HG02970 (cell line): ENCODE data around the gene ZNF816.
"Not testable (repeated sequence)": the region's sequence is repeated elsewhere in the genome, so short reads cannot be mapped to it uniquely, and the experiment has no call there.

Experiments used
- ATAC-seq: cut with Tn5 transposase; IDR thresholded peaks from one replicate; pipeline ENCODE4 v1.9.1; 2021; ENCODE audit warnings: mild to moderate bottlenecking, moderate library complexity, moderate number of reproducible peaks; ENCODE audit not compliant: unreplicated experiment, low FRiP score

The ZNF816 gene

DNA sequence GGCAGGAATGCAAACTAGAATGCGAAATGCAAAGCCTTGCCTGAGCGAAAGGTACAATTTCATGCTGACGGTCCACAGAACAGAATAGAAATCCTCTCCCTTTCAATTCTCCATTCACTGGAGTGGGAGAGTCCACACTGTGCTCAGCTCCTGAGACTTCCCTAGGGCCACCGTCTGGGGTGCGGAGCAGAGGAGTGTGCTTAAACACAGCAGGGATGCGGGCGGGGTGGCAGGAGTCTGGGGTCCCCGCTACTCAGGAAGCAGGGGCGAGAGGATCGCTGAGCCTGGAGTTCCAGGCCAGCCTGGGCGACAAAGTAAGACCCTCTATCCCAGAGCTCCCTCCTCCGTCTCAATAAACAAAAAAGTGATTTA lies 552 bp upstream of the ZNF816 start:
- peak; percentile 6 for ATAC-seq

DNA sequence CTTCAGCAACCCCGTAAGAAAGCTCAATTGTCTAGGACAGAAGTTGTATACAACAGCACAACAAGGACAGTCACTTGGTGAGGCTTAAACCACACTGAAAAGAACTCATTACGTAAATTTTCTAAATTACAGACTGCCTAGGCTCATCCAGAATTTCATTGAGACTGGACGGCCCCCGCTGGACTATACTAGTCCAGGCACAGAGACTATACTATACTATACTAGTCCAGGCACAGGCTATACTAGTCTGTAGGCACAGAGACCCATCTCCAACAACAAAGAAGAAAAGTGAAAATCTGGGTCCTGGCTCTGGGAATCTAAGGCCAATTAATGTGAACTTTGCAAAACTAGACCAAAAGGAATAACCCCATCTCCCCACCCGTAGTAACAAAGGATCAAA lies 700 bp downstream of the ZNF816 start:
- ATAC-seq: no peak

DNA sequence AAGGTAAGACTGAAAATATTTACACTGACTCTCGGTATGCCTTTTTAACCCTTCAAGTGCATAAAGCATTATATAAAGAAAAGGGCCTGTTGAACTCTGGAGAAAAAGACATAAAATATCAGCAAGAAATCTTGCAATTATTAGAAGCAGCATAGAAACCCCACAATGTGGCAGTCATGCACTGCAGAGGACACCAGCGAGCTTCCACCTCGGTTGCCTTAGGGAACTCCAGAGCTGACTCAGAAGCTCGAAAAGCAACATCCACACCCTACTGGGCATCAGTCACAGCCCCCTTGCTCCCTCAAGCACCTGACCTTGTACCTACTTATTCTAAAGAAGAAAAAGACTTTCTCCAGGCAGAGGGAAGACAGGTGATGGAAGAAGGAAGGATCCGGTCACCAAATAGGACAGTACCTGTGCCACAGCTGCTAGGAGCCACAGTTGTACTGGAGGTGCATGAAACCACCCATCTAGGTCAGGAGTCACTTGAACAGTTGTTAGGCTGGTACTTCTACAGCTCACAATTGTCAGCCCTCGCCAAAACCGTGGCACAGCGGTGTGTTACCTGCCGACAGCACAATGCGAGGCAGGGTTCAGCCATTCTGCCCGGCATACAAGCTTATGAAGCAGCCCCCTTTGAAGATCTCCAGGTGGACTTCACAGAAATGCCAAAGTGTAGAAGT lies 2.9 kb downstream of the ZNF816 start:
- ATAC-seq: no peak

DNA sequence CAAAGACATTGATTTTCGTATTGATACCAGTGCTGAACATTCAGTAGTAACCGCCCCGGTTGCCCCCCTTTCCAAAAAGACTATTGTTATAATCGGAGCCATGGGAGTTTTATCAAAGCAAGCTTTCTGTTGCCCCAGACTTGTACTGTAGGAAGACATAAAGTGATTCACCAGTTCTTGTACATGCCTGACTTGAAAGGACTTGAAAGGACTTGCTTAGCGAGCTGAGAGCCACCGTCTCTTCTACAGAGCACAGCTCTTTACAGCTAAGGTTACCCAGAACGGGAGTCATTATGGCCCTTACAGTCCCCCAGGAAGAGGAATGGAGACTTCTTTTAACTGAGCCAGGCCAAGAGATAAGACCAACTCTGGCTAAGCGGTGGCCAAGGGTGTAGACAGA lies 5.1 kb downstream of the ZNF816 start:
- ATAC-seq: no peak

DNA sequence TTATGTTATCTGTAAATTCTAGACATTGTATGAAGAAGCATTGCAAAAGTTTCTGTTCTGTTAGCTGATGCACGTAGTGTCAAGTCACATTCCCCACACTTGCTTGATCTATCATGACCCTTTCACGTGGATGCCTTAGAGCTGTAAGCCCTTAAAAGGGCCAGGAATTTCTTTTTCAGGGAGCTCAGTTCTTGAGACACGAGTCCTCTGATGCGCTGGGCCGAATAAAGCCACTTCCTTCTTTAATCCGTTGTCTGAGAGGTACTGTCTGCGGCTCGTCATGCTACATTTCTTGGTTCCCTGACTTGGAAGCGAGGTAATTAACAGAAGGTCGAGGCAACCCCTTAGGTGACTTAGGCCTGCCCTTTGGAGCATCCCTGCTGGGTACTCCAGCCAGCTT lies 5.8 kb downstream of the ZNF816 start:
- ATAC-seq: no peak

DNA sequence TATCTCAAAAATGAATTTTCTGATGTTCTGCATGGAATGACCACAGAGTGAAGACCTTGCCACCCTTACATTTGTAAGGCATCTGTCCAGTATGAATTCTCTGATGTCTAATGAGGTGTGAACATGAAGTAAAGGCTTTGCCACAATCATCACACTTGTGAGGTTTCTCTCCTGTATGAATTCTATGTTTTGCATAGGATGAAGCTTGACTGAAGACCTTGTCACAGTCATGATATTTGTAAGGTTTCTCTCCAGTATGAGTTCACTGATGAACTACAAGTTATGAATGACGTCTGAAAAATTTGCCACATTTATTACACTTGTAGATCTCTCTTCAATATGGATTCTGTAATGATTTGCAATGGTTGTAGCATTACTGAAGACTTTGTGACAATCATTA lies 13.3 kb downstream of the ZNF816 start:
- ATAC-seq: no peak

DNA sequence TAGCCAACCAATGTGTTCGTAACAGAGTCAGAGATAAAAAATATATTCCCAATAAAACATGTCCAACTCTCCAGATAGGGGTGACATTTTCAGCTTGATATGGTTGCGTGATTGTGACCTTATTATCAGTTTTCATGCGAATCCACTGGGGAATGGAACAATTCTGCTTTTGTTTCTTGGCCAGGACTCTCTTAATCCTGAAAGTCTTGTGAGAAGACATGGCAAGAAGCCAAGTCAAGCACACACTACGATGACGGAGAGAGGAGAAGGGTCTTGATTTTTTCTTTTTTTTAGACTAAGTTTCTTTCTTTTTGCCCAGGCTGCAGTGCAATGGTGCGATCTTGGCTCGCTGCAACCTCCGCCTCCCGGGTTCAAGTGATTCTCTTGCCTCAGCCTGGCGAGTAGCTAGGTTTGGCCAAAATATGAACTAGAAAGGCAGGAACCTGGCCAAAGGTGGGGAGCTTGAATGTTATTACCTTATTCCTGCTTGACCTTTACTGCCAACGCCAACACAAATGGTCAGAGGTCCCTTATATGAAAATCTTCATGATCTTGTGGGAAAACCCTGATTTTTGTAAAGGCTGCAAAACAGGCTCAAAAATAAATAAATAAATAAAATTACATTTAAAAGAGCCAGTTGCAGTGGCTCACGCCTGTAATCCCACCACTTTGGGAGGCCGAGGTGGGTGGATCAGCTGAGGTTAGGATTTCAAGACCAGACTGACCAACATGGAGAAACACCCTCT lies 14.5 kb downstream of the ZNF816 start:
- ATAC-seq: no peak

DNA sequence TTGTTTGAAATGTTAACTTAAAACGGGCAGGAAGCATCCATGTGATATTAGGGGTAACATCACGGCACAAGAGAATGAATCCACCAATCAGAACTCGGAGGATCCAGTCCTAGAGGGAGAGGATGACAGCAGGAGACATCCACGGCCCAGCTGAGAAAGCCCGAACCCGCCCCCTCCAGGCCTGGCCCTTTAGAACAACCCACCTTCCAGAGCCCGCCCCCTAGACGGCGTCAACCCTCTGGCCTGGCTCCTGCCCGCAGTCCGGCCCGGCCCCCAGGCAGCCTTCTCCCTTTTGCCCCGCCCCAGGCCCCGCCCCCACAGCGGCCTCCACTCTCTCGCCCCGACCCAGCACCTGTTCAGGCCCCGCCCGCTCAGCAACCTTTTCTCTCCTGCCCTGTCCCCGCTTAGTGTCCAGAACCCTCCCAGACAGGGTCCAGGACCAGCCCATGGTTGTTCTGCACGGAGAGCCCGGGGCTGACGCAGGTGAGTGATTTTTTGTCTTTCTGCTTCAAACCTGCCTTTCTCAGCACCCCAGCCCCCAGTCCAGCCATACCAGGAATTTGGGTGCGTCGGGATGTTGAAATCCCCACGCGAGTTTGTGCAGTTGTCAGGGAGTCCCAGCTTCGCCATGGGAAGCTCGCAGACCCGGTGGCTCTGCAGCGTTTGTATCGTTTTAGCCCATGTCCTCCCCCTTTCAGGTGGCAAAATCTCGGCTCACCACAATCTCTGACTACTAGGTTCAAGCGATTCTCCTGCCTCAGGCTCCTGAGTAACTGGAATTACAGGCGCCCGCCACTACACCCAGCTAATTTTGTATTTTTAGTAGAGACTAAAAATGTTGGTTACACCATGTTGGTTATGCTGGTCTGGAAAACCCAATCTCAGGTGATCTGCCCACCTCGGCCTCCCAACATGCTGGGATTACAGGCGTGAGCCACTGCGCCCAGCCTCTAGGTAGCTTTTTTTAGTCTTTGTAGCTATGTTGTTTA lies 16.1 kb downstream of the ZNF816 start:
- ATAC-seq: no peak

DNA sequence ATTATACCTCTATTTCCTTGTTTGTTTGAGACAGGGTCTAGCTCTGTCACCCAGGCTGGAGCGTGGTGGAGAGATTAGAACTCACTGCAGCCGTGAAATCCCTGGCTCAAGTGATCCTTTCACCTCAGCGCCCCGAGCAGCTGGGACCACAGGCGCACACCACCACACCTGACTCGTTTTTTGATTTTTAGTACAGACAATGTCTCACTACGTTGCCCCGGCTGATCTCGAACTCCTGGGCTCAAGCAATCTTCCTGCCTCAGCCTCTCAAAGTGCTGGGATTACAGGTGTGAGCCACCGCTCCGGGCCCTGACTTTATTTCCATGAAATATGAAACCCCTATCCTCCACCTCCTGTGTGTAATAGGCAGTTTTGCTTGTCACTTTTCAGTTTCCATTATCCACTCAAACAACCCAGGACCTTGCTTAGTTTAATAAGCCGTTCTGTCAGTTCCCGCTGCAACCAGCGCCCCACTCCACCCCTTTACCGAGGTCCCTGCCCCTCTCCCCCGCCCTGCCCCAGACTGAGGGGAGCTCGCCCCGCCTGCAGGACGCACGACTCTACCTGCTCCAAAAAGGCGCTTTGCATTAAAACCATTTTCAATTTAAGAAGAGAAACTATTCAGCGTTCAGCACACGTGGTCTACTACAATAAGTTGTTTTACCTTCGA lies 16.9 kb downstream of the ZNF816 start:
- ATAC-seq: no peak

DNA sequence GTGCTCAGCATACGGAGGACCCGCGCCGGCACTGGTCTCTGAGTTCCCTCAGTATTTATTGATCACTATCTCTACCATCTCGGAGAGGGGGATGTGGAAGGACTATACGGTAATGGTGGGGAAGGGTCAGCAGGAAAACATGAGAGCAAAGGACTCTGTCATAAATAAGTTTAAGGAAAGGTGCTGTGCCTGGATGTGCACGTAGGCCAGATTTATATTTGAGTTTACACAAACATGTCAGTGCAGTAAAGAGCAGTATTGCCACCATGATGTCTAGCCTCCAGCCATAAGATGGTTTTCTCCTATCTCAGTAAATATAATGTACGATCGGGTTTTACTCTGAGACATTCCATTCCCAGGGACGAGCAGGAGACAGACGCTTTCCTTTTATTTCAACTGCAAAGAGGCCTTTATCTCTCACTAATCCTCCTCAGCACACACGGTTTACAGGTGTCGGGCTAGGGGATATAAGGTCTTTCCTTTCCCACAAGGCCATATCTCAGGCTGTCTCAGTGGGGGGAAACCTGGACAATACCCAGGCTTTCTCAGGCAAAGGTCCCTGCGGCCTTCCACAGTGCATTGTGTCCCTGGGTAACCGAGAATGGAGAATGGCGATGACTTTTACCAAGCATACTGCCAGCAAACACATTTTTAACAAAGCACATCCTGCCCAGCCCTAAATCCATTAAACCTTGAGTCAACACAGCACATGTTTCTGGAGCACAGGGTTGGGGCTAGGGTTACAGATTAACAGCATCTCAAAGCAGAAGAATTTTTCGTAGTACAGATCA lies 17.8 kb downstream of the ZNF816 start:
- ATAC-seq: not testable (repeated sequence)

DNA sequence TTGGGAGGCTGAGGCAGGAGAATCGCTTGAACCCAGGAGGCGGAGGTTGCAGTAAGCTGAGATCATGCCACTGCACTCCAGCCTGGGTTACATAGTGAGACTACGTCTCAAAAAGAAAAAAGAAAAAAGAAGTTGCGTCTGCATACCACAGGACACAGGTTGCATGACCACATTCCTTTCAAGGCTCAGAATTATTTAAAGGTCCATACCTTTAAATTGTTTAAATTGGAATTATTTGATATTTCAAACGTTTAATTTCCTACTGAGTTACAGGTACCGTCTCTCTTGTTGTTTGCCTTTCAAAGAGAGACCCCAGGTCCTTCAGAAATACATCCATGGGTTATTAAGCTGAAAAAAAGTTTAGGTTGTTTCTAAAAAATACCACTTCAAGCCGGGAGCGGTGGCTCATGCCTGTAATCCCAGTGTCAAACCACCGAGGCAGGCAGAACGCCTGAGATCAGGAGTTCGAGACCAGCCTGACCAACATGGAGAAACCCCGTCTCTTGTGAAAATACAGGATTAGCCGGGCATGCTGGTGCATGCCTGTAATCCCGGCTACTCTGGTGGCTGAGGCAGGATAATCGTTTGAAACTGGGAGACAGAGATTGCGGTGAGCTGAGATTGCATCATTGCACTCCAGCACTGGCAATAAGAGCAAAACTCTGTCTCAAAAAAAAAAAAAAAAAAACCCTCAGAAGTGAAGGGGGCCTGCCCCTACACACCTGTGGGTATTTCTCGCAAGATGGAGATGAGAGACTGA lies 18.6 kb downstream of the ZNF816 start:
- ATAC-seq: no peak

DNA sequence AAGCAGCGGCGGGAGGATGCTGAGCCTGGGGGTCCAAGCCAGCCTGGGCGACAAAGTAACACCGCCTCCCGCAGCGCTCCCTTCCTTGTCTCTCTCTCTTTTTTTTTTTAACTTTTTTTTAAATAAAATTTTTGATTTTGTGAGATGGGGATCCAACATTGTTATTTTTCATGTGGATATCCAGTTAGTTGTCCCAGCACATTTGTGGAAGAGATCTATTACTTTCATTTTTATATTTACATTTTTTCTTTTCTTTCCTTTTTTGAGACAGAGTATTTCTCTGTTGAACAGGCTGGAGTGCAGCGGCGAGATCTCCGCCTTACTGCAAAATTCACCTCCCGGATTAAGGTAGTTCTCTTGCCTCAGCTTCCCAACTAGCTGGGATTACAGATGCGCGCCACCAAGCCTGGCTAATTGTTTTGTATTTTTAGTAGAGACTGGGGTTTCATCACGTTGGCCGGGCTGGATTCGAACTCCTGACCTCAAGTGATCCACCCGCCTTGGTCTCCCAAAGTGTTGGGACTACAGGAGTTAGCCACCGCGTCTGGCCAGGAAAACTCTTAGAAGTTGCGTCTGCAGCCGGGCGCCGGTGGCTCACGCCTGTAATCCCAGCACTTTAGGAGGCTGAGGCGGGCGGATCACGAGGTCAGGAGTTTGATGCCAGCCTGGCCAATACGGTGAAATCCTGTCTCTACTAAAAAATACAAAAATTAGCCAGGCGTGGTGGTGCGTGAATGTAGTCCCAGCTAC lies 19.4 kb downstream of the ZNF816 start:
- ATAC-seq: no peak

DNA sequence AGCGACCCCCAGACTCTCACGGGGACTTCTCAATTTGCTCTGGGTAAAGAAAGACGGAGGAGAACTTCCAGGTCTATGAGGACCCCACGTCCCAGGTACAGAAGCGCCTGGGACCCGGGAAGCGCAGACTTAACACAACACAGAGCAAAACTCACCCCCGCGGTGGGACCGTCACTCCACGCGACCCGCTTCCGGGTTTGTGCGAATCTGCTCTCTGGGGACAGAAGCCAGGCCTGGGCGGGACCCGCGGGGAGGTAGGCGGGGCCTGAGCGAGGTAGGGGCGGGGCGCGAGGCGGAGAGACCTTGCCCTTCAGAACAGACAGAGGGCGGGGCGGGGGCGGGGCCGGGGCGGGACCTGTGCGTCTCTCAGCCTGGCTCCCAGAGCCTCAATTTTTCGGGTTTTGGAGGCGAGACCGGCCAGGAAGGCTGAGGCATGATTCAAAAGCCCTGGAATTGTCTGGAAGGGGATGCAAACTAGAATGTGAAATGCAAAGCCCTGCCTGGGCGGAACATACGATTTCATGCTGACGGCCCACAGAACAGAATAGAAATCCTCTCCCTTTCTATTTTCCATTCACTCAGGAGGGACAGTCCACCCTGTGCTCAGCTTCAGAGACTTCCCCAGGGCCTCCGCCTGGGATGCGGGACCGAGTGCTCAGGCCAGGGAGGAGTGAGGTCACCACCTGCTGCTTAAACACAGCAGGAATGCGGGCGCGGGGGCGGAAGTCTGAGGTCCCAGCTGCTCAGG lies 20.1 kb downstream of the ZNF816 start:
- ATAC-seq: peak; percentile 95

DNA sequence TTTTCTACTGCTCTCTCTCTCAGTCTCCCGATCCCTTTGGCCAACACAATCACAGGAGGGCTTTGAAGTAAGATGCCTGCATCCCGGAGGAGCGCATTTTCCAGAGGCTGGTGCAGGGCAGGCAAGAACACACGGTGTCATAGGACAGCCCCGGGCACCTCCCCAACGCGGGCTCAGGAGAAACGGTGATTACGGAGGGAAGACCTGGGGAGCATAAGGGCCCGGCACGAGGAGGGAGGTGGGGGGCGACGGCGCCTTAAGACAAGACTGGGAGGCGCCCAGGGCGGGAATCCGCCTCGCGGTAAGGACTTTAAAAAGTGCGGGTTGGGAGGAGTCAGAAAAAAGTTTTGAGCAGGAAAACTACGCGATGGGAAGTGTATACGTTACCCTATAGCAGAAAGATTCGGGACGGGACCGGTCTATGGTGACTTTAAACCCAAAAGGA lies 20.7 kb downstream of the ZNF816 start:
- peak; percentile 27 for ATAC-seq

DNA sequence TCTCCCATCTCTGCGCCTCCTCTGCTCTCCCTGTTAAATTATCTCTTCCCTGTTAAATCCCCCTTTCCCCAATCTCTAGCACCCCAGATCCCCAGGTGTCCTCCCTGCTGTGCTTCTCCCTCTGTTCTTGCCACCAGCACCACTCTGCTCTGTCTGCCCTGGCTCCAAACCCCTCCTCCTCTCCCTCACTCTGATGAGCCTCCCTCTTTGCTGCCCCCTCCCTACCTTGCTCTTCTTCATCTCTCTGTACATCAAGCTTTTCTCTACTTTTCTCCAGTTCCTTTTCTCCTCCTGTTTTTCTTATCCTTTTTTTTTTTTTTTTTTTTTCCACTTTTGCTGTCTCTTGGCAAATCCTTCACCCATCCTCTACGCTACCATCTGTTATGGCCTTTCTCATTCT lies 21.2 kb downstream of the ZNF816 start:
- ATAC-seq: not testable (repeated sequence)

DNA sequence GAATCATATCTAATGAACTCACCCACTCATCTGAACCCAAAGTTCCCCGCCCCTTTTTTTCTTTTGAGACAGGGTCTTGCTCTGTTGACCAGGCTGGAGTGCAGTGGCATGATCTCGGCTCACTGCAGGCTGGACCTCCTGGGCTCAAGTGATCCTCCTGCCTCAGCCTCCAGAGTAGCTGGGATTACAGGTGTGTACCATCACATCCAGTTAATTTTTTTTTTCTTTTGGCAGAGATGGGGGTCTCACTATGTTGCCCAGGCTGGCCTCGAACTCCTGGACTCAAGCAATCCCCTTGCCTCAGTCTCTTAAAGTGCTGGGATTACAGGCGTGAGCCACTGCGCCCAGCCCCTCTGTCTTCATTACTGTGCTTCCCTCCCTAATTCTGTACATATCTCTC lies 21.8 kb downstream of the ZNF816 start:
- not testable (repeated sequence) for ATAC-seq

DNA sequence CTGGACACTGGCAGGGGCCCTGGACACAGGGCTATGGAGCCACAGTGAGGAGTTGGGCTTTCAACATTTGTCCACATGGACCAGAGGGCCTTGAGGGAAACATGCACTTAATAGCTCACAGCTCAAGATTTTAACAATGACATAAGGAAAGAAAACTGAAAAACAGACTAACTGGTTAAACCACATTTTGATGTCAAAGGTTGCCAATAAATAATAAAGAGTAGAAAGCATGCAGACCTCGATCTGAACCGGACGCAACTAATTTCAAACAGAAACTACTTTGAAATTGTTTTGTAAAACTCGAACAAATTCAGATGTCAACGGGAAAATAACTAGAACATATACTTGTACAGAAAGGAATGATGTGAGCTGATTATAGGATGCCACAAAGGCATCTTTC lies 23.9 kb downstream of the ZNF816 start:
- no peak for ATAC-seq

DNA sequence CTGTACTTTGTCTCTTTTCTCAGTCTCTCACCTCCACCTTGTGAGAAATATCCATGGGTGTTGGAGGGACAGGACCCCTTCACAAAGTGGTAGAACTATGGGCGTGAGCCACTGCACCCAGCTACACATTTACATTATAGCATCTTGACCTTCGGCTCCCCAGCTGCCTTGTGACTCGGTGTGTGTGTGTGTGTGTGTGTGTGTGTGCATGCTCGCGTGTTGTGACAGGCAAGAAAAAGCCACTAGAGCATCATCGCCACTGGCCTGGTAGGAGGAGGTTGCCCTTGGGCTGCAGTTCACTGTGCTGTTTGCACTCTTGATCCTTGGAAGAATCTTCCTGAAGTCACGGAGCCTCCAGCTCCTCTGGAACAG lies 25.7 kb downstream of the ZNF816 start:
- ATAC-seq: no peak
